Fibroblast of villous mesenchyme (primary cell): ENCODE measurements around the gene MAB21L4. TPM values are rescaled to one million over a fixed set of nuclear protein-coding genes. Genes with fewer than 3 reads are reported as not detected.

Experiments
- DNase-seq: peaks from one replicate; pipeline ENCODE4 v3.0.0-alpha.2; 2010; ENCODE audit warnings: low read depth
- H3K4me3 ChIP-seq: 2 replicates; pipeline ENCODE4 v1.5.1; 2011; ENCODE audit warnings: low read depth, mild to moderate bottlenecking, low read length
- CTCF ChIP-seq: IDR thresholded peaks from 2 replicates; pipeline ENCODE4 v1.5.1; 2012; ENCODE audit warnings: low read depth, mild to moderate bottlenecking, low read length; ENCODE audit not compliant: insufficient read depth
- total RNA-seq: library from RNA; depleted of rRNA; stranded (reverse); fragments of >200 nt; gene quantifications from 2 replicates; pipeline ENCODE4 v1.2.3, GENCODE V29; 2012

The MAB21L4 gene
- total RNA-seq, 1 donor, result not detected

- no peak for DNase-seq
- no peak overlapping the region for H3K4me3 ChIP-seq
- TF ChIP-seq CTCF, result no peak
These were observed 3.6 kb downstream of the MAB21L4 start for GRCh38 chr2:240892356-240892755.

GRCh38 chr2:240891492-240892340, 4.2 kb downstream of the MAB21L4 start:
- H3K4me3 ChIP-seq, result no peak overlapping the region
- no peak for TF ChIP-seq CTCF
- no peak for DNase-seq

- TF ChIP-seq CTCF, result no peak
These were observed 5.3 kb downstream of the MAB21L4 start for GRCh38 chr2:240890691-240891090.

GRCh38 chr2:240889601-240890560, 6.1 kb downstream of the MAB21L4 start:
- H3K4me3 ChIP-seq, result no peak overlapping the region
- no peak for DNase-seq
- TF ChIP-seq CTCF, result no peak

More at GRCh38 chr2:240890691-240891090, 5.3 kb downstream of the MAB21L4 start:
- no peak for DNase-seq
- H3K4me3 ChIP-seq, result no peak overlapping the region

- DNase-seq, result no peak
- TF ChIP-seq CTCF, result no peak
- no peak overlapping the region for H3K4me3 ChIP-seq
These were observed 6.9 kb downstream of the MAB21L4 start for GRCh38 chr2:240888890-240889573.

- DNase-seq, result no peak
- no peak for TF ChIP-seq CTCF
- H3K4me3 ChIP-seq, result no peak overlapping the region
These were observed 7.6 kb downstream of the MAB21L4 start for GRCh38 chr2:240888130-240888889.
